Measurements from ENCODE around the gene RERE.

The RERE gene

DNA sequence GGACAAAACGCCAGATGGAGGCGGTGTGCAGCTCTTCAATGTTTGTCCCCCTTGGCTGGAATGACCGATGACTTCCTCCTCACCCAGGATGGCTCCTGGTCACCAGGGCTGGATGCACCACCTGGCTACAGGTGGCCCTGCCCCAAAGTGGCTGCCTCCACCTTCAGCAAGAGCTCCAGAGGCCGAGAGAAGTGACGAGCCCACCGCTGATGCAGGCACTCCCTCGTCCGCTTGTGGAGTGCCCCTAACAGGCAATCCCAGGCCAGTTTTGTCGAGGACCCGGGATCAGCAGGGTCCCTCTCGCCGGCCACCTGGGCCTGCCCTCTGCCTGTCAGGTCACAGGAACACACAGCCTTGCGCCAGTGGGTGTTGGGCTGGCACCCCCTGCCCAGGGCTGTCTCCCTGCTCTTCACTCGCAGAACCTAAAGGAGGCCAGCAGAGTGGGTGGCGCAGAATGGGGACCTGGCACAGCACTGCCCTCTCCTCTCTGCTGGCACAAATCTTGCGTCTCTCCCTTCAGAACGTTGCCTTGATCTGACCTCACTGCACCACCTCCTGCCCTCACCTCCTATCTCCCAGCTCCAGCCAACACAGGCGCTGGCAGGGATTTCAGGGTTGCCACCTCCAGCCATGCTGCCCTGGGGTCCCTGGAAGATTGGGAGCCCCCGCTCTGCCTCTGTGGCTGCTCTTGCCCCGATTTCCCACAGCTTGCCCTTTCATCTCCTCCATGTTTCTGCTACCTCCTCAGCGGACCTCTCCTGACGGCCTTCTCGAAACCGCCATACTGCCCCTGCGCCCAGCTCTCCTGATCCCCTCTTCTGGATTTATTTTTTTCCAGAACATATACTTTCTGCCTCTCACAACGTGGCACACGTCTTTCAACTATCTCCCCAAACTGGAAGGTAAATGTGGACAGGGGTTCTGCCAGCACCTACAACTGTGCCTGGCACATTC, 460.9 kb downstream of the RERE start:
- H3F3A ChIP-seq (ENCODE audit: control insufficient read depth, insufficient read depth): peaks cover 10% of the 10 kb centered on the region
- no peaks in the 10 kb centered on the region for H3K9me3 ChIP-seq (ENCODE audit: control insufficient read depth, insufficient read depth, low read length)
- no peaks in the 10 kb centered on the region for H3K27me3 ChIP-seq (ENCODE audit: control insufficient read depth, low read length)
- H3K36me3 ChIP-seq (ENCODE audit: control insufficient read depth, low read length): peaks cover 75% of the 10 kb centered on the region
- no peaks in the 10 kb centered on the region for H3K4me1 ChIP-seq (ENCODE audit: control insufficient read depth, low read length)
- H3K79me2 ChIP-seq (ENCODE audit: control insufficient read depth, low read length): no peaks in the 10 kb centered on the region
- H3K27ac ChIP-seq (ENCODE audit: low read depth, low read length): no peak overlapping the region
- no peaks in the 10 kb centered on the region for H3K9me2 ChIP-seq (replicated peaks; ENCODE audit: control insufficient read depth, low read length)
- no peak overlapping the region for H3K4me3 ChIP-seq (ENCODE audit: low read length)
- TF ChIP-seq, protein P1, sequence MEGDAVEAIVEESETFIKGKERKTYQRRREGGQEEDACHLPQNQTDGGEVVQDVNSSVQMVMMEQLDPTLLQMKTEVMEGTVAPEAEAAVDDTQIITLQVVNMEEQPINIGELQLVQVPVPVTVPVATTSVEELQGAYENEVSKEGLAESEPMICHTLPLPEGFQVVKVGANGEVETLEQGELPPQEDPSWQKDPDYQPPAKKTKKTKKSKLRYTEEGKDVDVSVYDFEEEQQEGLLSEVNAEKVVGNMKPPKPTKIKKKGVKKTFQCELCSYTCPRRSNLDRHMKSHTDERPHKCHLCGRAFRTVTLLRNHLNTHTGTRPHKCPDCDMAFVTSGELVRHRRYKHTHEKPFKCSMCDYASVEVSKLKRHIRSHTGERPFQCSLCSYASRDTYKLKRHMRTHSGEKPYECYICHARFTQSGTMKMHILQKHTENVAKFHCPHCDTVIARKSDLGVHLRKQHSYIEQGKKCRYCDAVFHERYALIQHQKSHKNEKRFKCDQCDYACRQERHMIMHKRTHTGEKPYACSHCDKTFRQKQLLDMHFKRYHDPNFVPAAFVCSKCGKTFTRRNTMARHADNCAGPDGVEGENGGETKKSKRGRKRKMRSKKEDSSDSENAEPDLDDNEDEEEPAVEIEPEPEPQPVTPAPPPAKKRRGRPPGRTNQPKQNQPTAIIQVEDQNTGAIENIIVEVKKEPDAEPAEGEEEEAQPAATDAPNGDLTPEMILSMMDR (IDR thresholded peaks at IDR 0.05; ENCODE audit: low read depth, low read length, poor library complexity, severe bottlenecking): no peak
- TF ChIP-seq EZH2phosphoT487 (IDR thresholded peaks at IDR 0.05; ENCODE audit: borderline replicate concordance, low read length): no peak
- no peak overlapping the region for H3K4me2 ChIP-seq (ENCODE audit: low read length)
- H4K20me1 ChIP-seq (ENCODE audit: control insufficient read depth, insufficient read depth, low read depth, low read length): no peaks in the 10 kb centered on the region

DNA sequence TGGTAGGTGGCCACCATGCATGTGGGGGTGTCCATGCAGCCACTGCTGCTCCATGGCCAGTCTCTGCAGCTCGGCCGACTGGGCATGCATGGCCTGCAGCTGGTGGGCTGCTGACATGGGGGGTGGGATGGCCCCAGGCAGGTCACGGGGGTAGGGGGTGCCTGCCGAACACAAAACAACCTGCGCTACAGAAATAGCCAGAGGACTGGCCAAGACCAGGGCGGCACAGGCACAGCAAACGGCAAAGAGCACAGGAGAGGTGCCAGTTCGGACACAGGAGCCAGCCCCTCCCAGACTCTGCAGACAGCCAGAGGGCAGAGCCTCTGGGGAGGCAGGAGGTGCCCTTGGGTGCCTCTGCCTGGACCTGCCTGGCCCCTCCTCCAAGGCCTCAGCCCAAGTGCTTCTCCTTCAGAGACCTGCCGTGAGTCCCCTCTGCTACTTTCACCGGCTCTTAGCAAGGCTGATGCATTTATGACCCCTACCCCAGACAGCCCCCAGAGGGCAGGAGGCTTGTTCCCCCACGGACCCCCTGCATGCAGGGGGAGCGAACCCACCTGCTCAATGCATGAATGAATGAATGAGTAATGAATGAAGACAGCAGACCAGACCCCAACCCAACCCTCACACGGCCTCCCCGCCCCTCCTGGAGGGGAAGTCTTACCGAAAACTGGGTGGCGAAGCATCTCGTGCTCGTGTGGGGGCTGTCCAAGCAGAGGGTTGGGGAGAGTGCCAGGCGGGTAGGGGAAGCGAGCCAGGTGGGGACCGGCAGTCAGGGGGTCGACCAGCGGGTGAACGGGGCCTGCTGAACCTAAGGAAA, 461.8 kb downstream of the RERE start:
- Histone ChIP-seq H3K79me2 (ENCODE audit: control insufficient read depth, low read length) (no peaks in the 10 kb centered on the region), H3K27me3 (ENCODE audit: control insufficient read depth, low read length) (no peaks in the 10 kb centered on the region), H3K4me2 (ENCODE audit: low read length) (no peak overlapping the region), H3K36me3 (ENCODE audit: control insufficient read depth, low read length) (peaks cover 66% of the 10 kb centered on the region), H4K20me1 (ENCODE audit: control insufficient read depth, insufficient read depth, low read depth, low read length) (peaks cover 4% of the 10 kb centered on the region; the same call in 1 of the 2 replicates), H3K4me1 (ENCODE audit: control insufficient read depth, low read length) (no peaks in the 10 kb centered on the region), H3K4me3 (ENCODE audit: low read length) (no peak overlapping the region), H3F3A (ENCODE audit: control insufficient read depth, insufficient read depth) (peaks cover 10% of the 10 kb centered on the region), H3K9me2 (replicated peaks; ENCODE audit: control insufficient read depth, low read length) (no peaks in the 10 kb centered on the region), H3K9me3 (ENCODE audit: control insufficient read depth, insufficient read depth, low read length) (no peaks in the 10 kb centered on the region), H3K27ac (ENCODE audit: low read depth, low read length) (no peak overlapping the region)
- TF ChIP-seq, protein P1 (IDR thresholded peaks at IDR 0.05; ENCODE audit: low read depth, low read length, poor library complexity, severe bottlenecking): no peak
- TF ChIP-seq EZH2phosphoT487 (IDR thresholded peaks at IDR 0.05; ENCODE audit: borderline replicate concordance, low read length): no peak

DNA sequence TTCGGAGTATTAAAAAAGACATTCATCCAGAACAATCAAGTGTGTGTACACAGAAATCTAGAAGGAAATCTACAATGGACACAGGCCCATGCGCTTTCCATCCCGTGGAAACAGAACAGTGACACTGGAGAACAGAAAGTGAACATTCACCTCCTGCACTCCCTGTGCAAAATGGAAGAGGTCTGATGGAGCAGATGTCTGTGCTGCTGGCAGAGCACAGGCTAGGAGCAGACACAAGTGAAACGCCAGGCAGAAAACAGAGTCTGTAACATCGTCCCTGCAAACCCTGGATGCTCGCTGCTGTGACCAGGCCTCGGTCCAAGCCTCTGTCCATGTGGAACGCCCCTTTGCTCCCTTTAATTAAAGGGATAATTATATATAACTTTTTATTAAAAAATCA, 463.4 kb downstream of the RERE start:
- no peak overlapping the region for H3K4me3 ChIP-seq (ENCODE audit: low read length)
- peaks cover 10% of the 10 kb centered on the region for H3F3A ChIP-seq (ENCODE audit: control insufficient read depth, insufficient read depth)
- peaks cover 8% of the 10 kb centered on the region; the same call in 1 of the 2 replicates for H4K20me1 ChIP-seq (ENCODE audit: control insufficient read depth, insufficient read depth, low read depth, low read length)

More for the DNA sequence above, 463.4 kb downstream of the RERE start:
- no peaks in the 10 kb centered on the region for H3K4me1 ChIP-seq (ENCODE audit: control insufficient read depth, low read length)
- no peaks in the 10 kb centered on the region for H3K79me2 ChIP-seq (ENCODE audit: control insufficient read depth, low read length)
- no peak overlapping the region for H3K27ac ChIP-seq (ENCODE audit: low read depth, low read length)
- no peak overlapping the region for H3K4me2 ChIP-seq (ENCODE audit: low read length)
- H3K36me3 ChIP-seq (ENCODE audit: control insufficient read depth, low read length): peaks cover 53% of the 10 kb centered on the region
- H3K9me2 ChIP-seq (replicated peaks; ENCODE audit: control insufficient read depth, low read length): no peaks in the 10 kb centered on the region
- no peaks in the 10 kb centered on the region for H3K9me3 ChIP-seq (ENCODE audit: control insufficient read depth, insufficient read depth, low read length)
- no peak for TF ChIP-seq EZH2phosphoT487 (IDR thresholded peaks at IDR 0.05; ENCODE audit: borderline replicate concordance, low read length)
- TF ChIP-seq, protein P1 (IDR thresholded peaks at IDR 0.05; ENCODE audit: low read depth, low read length, poor library complexity, severe bottlenecking): no peak
- no peaks in the 10 kb centered on the region for H3K27me3 ChIP-seq (ENCODE audit: control insufficient read depth, low read length)
